H1 (cell line): Measurements from ENCODE around the gene EPN2. TPM values are rescaled to one million over a fixed set of nuclear protein-coding genes. Genes with fewer than 3 reads are reported as not detected.

Source experiments
- CTCF ChIA-PET: fragments of 300-600 bp; sonication (Branson Sonifier 250); formaldehyde crosslinking; loops from one replicate; lab custom pipeline; 2021; ENCODE audit not compliant: partially characterized antibody; lab: Charles Lee
- POLR2A ChIA-PET: fragments of 300-600 bp; sonication (Branson Sonifier 250); formaldehyde crosslinking; loops from one replicate; lab custom pipeline; 2021; ENCODE audit warnings: inconsistent platforms; ENCODE audit not compliant: partially characterized antibody; lab: Charles Lee
- DNase-seq, 2 experiments: peaks; one replicate each; pipeline versions ENCODE4 v3.0.0 to v3.0.0-alpha.2; 2010 to 2022; ENCODE audit warnings: low spot score in 2 of 2, low read depth in 1 of 2, mixed read lengths in 1 of 2
- FAIRE-seq: peaks from 2 replicates; lab custom pipeline; 2011; peaks lifted over from hg19 to GRCh38; lab: Jason Lieb, UNC
- H2AFZ ChIP-seq: 2 replicates; pipeline ENCODE4 v1.8.1; 2012; ENCODE audit warnings: low read length, inconsistent platforms
- H2AK5ac ChIP-seq: 2 replicates; pipeline ENCODE4 v1.6.1; 2013; ENCODE audit warnings: low read depth, low read length
- H2BK120ac ChIP-seq: replicated peaks from 2 replicates; pipeline ENCODE3; 2013; ENCODE audit warnings: low read depth, low read length, inconsistent platforms
- H2BK12ac ChIP-seq: 2 replicates; pipeline ENCODE4 v1.6.1; 2013; ENCODE audit warnings: low read depth, low read length
- H2BK15ac ChIP-seq: 2 replicates; pipeline ENCODE4 v1.6.1; 2013; ENCODE audit warnings: low read length
- H2BK20ac ChIP-seq: 2 replicates; pipeline ENCODE4 v1.6.1; 2013; ENCODE audit warnings: low read length
- H2BK5ac ChIP-seq: 2 replicates; pipeline ENCODE4 v1.6.1; 2013; ENCODE audit warnings: low read depth, low read length
- H3K14ac ChIP-seq: 2 replicates; pipeline ENCODE4 v1.6.1; 2013; ENCODE audit warnings: inconsistent platforms; ENCODE audit not compliant: insufficient read length
- H3K18ac ChIP-seq: 2 replicates; pipeline ENCODE4 v1.6.1; 2013; ENCODE audit warnings: low read length; ENCODE audit errors: extremely low read depth
- H3K23ac ChIP-seq: 2 replicates; pipeline ENCODE4 v1.6.1; 2013; ENCODE audit warnings: inconsistent platforms; ENCODE audit not compliant: insufficient read length
- H3K23me2 ChIP-seq: 2 replicates; pipeline ENCODE4 v1.6.1; 2013; ENCODE audit warnings: low read depth, low read length
- H3K27ac ChIP-seq: 2 replicates; pipeline ENCODE4 v1.6.1; 2011; ENCODE audit warnings: low read depth, low read length, inconsistent platforms
- H3K27me3 ChIP-seq, 4 experiments: replicated peaks in 1 of 4; 1 replicate in 1 of 4; 2 replicates in 3 of 4; pipeline versions ENCODE4 v1.6.1 to v1.8.1; 2011 to 2013; ENCODE audit warnings: low read length in 3 of 4, mild to moderate bottlenecking in 3 of 4, inconsistent platforms in 2 of 4, mixed read lengths in 2 of 4, moderate library complexity in 1 of 4; ENCODE audit not compliant: control insufficient read depth in 3 of 4, insufficient read depth in 3 of 4; ENCODE audit errors: extremely low read depth in 1 of 4
- H3K36me3 ChIP-seq, 4 experiments: 2 replicates each; pipeline versions ENCODE4 v1.6.1 to v1.8.1; 2011 to 2013; ENCODE audit warnings: mild to moderate bottlenecking in 4 of 4, low read length in 3 of 4, moderate library complexity in 2 of 4, control low read depth in 1 of 4, inconsistent platforms in 1 of 4; ENCODE audit not compliant: insufficient read depth in 4 of 4, control insufficient read depth in 2 of 4
- H3K4ac ChIP-seq: replicated peaks from 2 replicates; pipeline ENCODE3; 2013; ENCODE audit warnings: low read length, low read depth, mixed read lengths, inconsistent platforms; ENCODE audit not compliant: insufficient read length
- H3K4me1 ChIP-seq, 4 experiments: replicated peaks in 1 of 4; 1 replicate in 1 of 4; 2 replicates in 3 of 4; pipeline versions ENCODE4 v1.6.1 to v1.8.1; 2011 to 2013; ENCODE audit warnings: low read length in 3 of 4, inconsistent platforms in 2 of 4, mixed read lengths in 1 of 4; ENCODE audit not compliant: insufficient read depth in 4 of 4, control insufficient read depth in 3 of 4
- H3K4me2 ChIP-seq, 2 experiments: 2 replicates each; pipeline versions ENCODE4 v1.6.1 to v1.8.1; 2011 to 2013; ENCODE audit warnings: low read depth in 2 of 2, low read length in 2 of 2, control low read depth in 1 of 2, inconsistent platforms in 1 of 2, mild to moderate bottlenecking in 1 of 2; ENCODE audit not compliant: insufficient read depth in 1 of 2
- H3K4me3 ChIP-seq, 4 experiments: fragments of 200-600, 300-600 bp in 1 of 4; sonication (generic), shearing (Covaris generic), sonication (Bioruptor Twin) in 1 of 4; 2 replicates each; pipeline versions ENCODE4 v1.5.1 to v1.8.1; 2011 to 2016; ENCODE audit warnings: low read length in 4 of 4, low read depth in 3 of 4, control low read depth in 2 of 4, inconsistent platforms in 2 of 4, mild to moderate bottlenecking in 2 of 4, mixed read lengths in 1 of 4, moderate library complexity in 1 of 4; ENCODE audit not compliant: insufficient read depth in 2 of 4; ENCODE audit errors: extremely low read depth in 1 of 4
- H3K56ac ChIP-seq: replicated peaks from 2 replicates; pipeline ENCODE3; 2013; ENCODE audit warnings: low read depth, mild to moderate bottlenecking, mixed read lengths, low read length, inconsistent platforms; ENCODE audit not compliant: insufficient read length
- H3K79me1 ChIP-seq: 2 replicates; pipeline ENCODE4 v1.6.1; 2013; ENCODE audit warnings: low read depth, low read length, control low read depth
- H3K79me2 ChIP-seq, 2 experiments: 2 replicates each; pipeline versions ENCODE4 v1.6.1 to v1.8.1; 2012 to 2013; ENCODE audit warnings: low read length in 2 of 2, mild to moderate bottlenecking in 2 of 2, inconsistent platforms in 1 of 2; ENCODE audit not compliant: insufficient read depth in 2 of 2, control insufficient read depth in 1 of 2
- H3K9ac ChIP-seq, 4 experiments: replicated peaks in 1 of 4; 1 replicate in 1 of 4; 2 replicates in 3 of 4; pipeline versions ENCODE4 v1.6.1 to v1.8.1; 2011 to 2013; ENCODE audit warnings: low read depth in 3 of 4, low read length in 3 of 4, control low read depth in 2 of 4, mild to moderate bottlenecking in 2 of 4, moderate library complexity in 2 of 4, inconsistent platforms in 1 of 4; ENCODE audit errors: extremely low read depth in 1 of 4
- H3K9me3 ChIP-seq, 2 experiments: 2 replicates each; pipeline versions ENCODE4 v1.6.1 to v1.8.1; 2012 to 2013; ENCODE audit warnings: mild to moderate bottlenecking in 2 of 2, moderate library complexity in 2 of 2, control low read depth in 1 of 2, inconsistent platforms in 1 of 2, low read depth in 1 of 2, low read length in 1 of 2, mixed read lengths in 1 of 2; ENCODE audit not compliant: insufficient read depth in 2 of 2
- H4K20me1 ChIP-seq, 2 experiments: replicated peaks in 1 of 2; 2 replicates each; pipeline versions ENCODE3 to v1.8.1; 2011 to 2013; ENCODE audit warnings: inconsistent platforms in 2 of 2, low read length in 2 of 2, mild to moderate bottlenecking in 1 of 2; ENCODE audit not compliant: insufficient read depth in 2 of 2, control insufficient read depth in 1 of 2
- H4K5ac ChIP-seq: 2 replicates; pipeline ENCODE4 v1.6.1; 2013; ENCODE audit warnings: low read length, low read depth, mixed read lengths, inconsistent platforms; ENCODE audit not compliant: insufficient read length
- H4K8ac ChIP-seq: 2 replicates; pipeline ENCODE4 v1.8.0; 2013; ENCODE audit warnings: mild to moderate bottlenecking, moderate library complexity, low read length, inconsistent platforms; ENCODE audit not compliant: insufficient read depth; ENCODE audit errors: extremely low read depth
- H4K91ac ChIP-seq: replicated peaks from 2 replicates; pipeline ENCODE3; 2013; ENCODE audit warnings: low read length, mixed read lengths, inconsistent platforms; ENCODE audit not compliant: insufficient read length
- CHD2 ChIP-seq: IDR thresholded peaks from 2 replicates; pipeline ENCODE4 v1.6.1; 2012; ENCODE audit warnings: low read length, improper control_type of control experiment
- CTBP2 ChIP-seq: IDR thresholded peaks from 2 replicates; pipeline ENCODE4 v1.7.0; 2011; ENCODE audit warnings: borderline replicate concordance, mild to moderate bottlenecking, moderate library complexity, mixed read lengths, low read length; ENCODE audit not compliant: insufficient read depth, insufficient read length
- EP300 ChIP-seq, 2 experiments: IDR thresholded peaks; 1 replicate in 1 of 2; 2 replicates in 1 of 2; pipeline ENCODE4 v1.6.1; 2011 to 2012; ENCODE audit warnings: low read depth in 2 of 2, low read length in 2 of 2, mild to moderate bottlenecking in 2 of 2, borderline replicate concordance in 1 of 2, inconsistent platforms in 1 of 2, moderate library complexity in 1 of 2
- HDAC2 ChIP-seq, 2 experiments: fragments of 300-600 bp in 1 of 2; sonication (generic) in 1 of 2; IDR thresholded peaks; 2 replicates each; pipeline ENCODE4 v1.6.1; 2011 to 2012; ENCODE audit warnings: low read depth in 2 of 2, low read length in 2 of 2, mild to moderate bottlenecking in 2 of 2, moderate library complexity in 2 of 2, borderline replicate concordance in 1 of 2, inconsistent platforms in 1 of 2
- KDM4A ChIP-seq: IDR thresholded peaks from one replicate; pipeline ENCODE4 v1.7.1; 2012; ENCODE audit warnings: low read depth, mild to moderate bottlenecking, moderate library complexity, low read length, inconsistent platforms; ENCODE audit not compliant: severe bottlenecking
- NRF1 ChIP-seq: IDR thresholded peaks from 2 replicates; pipeline ENCODE4 v1.6.1; 2011; ENCODE audit warnings: mild to moderate bottlenecking, low read depth, low read length, improper control_type of control experiment
- PHF8 ChIP-seq: fragments of 200-600 bp; sonication (generic); conservative IDR thresholded peaks from 2 replicates; pipeline ENCODE4 v1.7.1; 2012; ENCODE audit warnings: low read depth, mild to moderate bottlenecking, inconsistent platforms, low read length, moderate library complexity
- POLR2AphosphoS5 ChIP-seq: IDR thresholded peaks from 2 replicates; pipeline ENCODE4 v1.6.1; 2011; ENCODE audit warnings: low read depth, low read length
- RFX5 ChIP-seq: IDR thresholded peaks from 2 replicates; pipeline ENCODE4 v1.6.1; 2011; ENCODE audit warnings: low read depth, low read length, improper control_type of control experiment, borderline replicate concordance
- RXRA ChIP-seq: IDR thresholded peaks from 2 replicates; pipeline ENCODE4 v1.6.1; 2011; ENCODE audit warnings: low read depth, mild to moderate bottlenecking, low read length, moderate library complexity; ENCODE audit not compliant: insufficient read depth
- SIRT6 ChIP-seq: IDR thresholded peaks from one replicate; pipeline ENCODE4 v1.7.1; 2012; ENCODE audit warnings: low read length, inconsistent platforms
- SIX5 ChIP-seq: IDR thresholded peaks from 2 replicates; pipeline ENCODE4 v1.6.1; 2011; ENCODE audit warnings: mild to moderate bottlenecking, low read depth, low read length
- SP4 ChIP-seq: IDR thresholded peaks from 2 replicates; pipeline ENCODE4 v1.6.1; 2012; ENCODE audit warnings: low read length, inconsistent platforms
- WGBS, 2 experiments: shearing (Covaris generic) in 1 of 2; methylation state at CpG; one replicate each; pipeline versions ENCODE4 v1.1.6 to v1.1.7; 2013 to 2015; ENCODE audit warnings: low lambda C conversion rate in 2 of 2, mixed read lengths in 2 of 2, inconsistent platforms in 1 of 2, low coverage in 1 of 2, missing lambda C conversion rate in 1 of 2; ENCODE audit not compliant: insufficient replicate concordance in 2 of 2, insufficient coverage in 1 of 2, insufficient read length in 1 of 2; ENCODE audit errors: extremely low coverage in 1 of 2, missing lambda C conversion rate in 1 of 2; 5-methylcytosine and 5-hydroxymethylcytosine counted together
- polyA plus RNA-seq, 7 experiments: library from polyadenylated mRNA; depleted of rRNA in 3 of 7; stranded (reverse) in 5 of 7; unstranded in 2 of 7; fragments of >200 nt in 5 of 7; fragments of 200-250 nt in 2 of 7; gene quantifications; 1 replicate in 5 of 7; 2 replicates in 1 of 7; 4 replicates in 1 of 7; pipeline versions ENCODE4 v1.2.1 to v1.2.3, GENCODE V29; 2011 to 2013; ENCODE audit warnings: missing spikeins in 2 of 7, mixed read lengths in 2 of 7
- total RNA-seq: library from RNA; stranded (reverse); fragmentation: NEBNext Ultra II Directional; extraction: Animal tissue kit (Norgen Biotek cat#: 25700); gene quantifications from 2 replicates; pipeline ENCODE4 v1.2.1, GENCODE V29; 2021
- TF ChIP-seq, protein P1 (sequence below): IDR thresholded peaks from 2 replicates; pipeline ENCODE4 v1.6.1; 2011; ENCODE audit warnings: low read depth, mild to moderate bottlenecking, low read length; ENCODE audit not compliant: insufficient read depth

EPN2 gene
- total and polyA plus RNA-seq, 2 of the 8 experiments (the other 6 are each of a cell fraction or from before 2014, with no cell fraction given): 28.7 to 55.8 TPM

DNA sequence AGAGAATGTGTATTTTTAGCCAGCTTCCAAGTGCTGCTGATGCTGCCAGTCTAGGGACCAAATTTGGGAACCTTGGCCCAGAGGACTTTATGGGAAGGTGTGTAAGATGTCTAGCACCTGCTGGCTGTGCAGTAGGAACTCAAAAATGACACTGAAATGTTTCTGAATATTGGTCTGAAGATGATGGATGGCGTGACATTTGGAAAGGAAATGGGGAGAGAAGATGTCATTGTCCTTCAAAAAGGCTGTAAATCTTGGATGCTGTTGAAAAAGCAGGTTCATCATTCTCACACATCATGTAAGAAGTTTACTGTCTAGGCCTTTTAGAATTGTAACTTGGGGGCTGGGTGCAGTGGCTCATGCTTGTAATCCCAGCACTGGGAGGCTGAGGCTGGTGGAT is 6.7 kb downstream of the EPN2 start:
- H3K4me2 ChIP-seq: no peak overlapping the region
- DNase-seq (no peak), FAIRE-seq (no peak)
- H2BK12ac ChIP-seq: no peak overlapping the region
- POLR2A ChIA-PET: no interaction called here
- H3K79me2 ChIP-seq: peaks cover 17 to 82% of the 10 kb centered on the region in 2 experiments
- no peak overlapping the region for H4K91ac ChIP-seq
- no peak overlapping the region for H2AFZ ChIP-seq
- H3K23ac ChIP-seq: no peak overlapping the region
- H3K18ac ChIP-seq: no peak overlapping the region
- H3K27ac ChIP-seq: no peak overlapping the region
- H3K27me3 ChIP-seq: no peaks in the 10 kb centered on the region
- H3K36me3 ChIP-seq: no peaks in the 10 kb centered on the region
- no peak overlapping the region for H3K56ac ChIP-seq
- peaks cover 7 to 27% of the 10 kb centered on the region in 2 experiments for H4K20me1 ChIP-seq
- no peaks in the 10 kb centered on the region for H3K9me3 ChIP-seq
- H3K4me3 ChIP-seq: no peak overlapping the region
- H3K23me2 ChIP-seq: no peaks in the 10 kb centered on the region; the same call in 1 of the 2 replicates
- H2BK20ac ChIP-seq: no peak overlapping the region
- H4K5ac ChIP-seq: no peak overlapping the region
- no peak overlapping the region for H2BK120ac ChIP-seq
- no peak overlapping the region for H4K8ac ChIP-seq
- H2AK5ac ChIP-seq: no peak overlapping the region
- H3K79me1 ChIP-seq: peaks cover 27% of the 10 kb centered on the region
- no peak overlapping the region for H3K14ac ChIP-seq
- 100% methylated on average over 1 of the region's 1 CpG; no CpG with 5 or more reads in 1 of the 2 experiments for WGBS, 2 experiments
- H3K4me1 ChIP-seq: peaks cover 2 to 5% (median 3%) of the 10 kb centered on the region in 4 experiments; a peak in 4 of 7 replicates
- CTCF ChIA-PET: no interaction called here
- no peak overlapping the region for H2BK15ac ChIP-seq
- H2BK5ac ChIP-seq: no peak overlapping the region
- no peak overlapping the region for H3K9ac ChIP-seq
- H3K4ac ChIP-seq: no peak overlapping the region
- no peak for TF ChIP-seq SIRT6
- no peak for TF ChIP-seq RXRA
- no peak for TF ChIP-seq HDAC2 (IDR thresholded peaks at IDR 0.05; ENCODE audit: borderline replicate concordance in 1 of 2, low read depth in 2 of 2, low read length in 2 of 2)
- no peak for TF ChIP-seq CHD2
- TF ChIP-seq KDM4A: no peak
- TF ChIP-seq, protein P1, sequence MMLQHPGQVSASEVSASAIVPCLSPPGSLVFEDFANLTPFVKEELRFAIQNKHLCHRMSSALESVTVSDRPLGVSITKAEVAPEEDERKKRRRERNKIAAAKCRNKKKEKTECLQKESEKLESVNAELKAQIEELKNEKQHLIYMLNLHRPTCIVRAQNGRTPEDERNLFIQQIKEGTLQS: no peak
- TF ChIP-seq PHF8: no peak
- TF ChIP-seq CTBP2: no peak
- no peak for TF ChIP-seq EP300 (IDR thresholded peaks at IDR 0.05; ENCODE audit: borderline replicate concordance in 1 of 2, low read depth in 2 of 2, low read length in 2 of 2)
- no peak for TF ChIP-seq NRF1
- no peak for TF ChIP-seq RFX5
- no peak for TF ChIP-seq SP4
- no peak for TF ChIP-seq SIX5
- TF ChIP-seq POLR2AphosphoS5: no peak
